ENCODE data around the gene DDX18. TPM values are rescaled to one million over a fixed set of nuclear protein-coding genes. Genes with fewer than 3 reads are reported as not detected.
A peak's percentile ranks its signal among the peaks of the same experiment; 100 is the strongest.

The DDX18 gene
- total and polyA plus RNA-seq, 10 of the 15 experiments (the other 5 are each of a cell fraction or from before 2014, with no cell fraction given) = 54.3 to 110 (median 74.9) TPM

DNA sequence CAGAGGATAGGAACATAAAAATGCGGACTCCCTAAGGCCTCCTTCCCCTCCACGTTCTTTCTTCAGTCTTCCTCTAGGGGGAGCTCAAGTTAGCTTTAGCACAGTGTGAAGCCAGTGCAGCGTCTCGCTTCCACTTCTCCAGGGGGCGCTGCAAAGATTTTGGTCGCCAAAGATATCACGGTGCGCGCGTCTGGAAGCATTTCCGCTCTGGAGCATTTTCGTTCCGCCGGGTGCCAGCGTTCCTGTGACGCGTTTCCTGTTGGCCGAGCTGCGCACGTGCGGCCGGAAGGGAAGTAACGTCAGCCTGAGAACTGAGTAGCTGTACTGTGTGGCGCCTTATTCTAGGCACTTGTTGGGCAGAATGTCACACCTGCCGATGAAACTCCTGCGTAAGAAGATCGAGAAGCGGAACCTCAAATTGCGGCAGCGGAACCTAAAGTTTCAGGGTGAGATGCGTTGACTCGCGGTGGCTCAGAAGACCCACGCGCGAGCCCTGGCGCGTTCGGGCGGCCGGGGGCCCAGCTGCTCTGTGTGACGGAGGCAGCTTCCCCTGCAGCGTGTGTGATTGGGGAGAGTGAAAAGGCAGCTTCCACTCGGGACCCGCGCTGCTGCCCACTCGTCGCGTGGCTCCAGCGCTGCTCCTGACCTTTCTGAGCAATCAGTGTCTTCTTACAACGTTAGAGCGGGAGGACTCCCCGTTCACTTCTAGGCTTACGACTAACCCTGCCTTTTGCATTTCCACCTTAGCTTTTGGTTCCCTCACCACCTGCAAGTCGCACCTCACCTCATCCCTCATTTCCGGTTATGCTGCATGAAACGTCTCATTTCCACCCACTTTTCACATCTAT is at the start of gene DDX18 (continued):
- TF ChIP-seq ZBTB11 (CRISPR knock-in tag; IDR thresholded peaks at IDR 0.05) (peak; percentile 69), BCL11A (IDR thresholded peaks at IDR 0.05; ENCODE audit: low read depth, low read length) (0 out of 2 replicates have a peak, but pooled peaks have one; percentile 7), REST (IDR thresholded peaks at IDR 0.05; ENCODE audit: low read depth, low read length) (no peak), MYB (IDR thresholded peaks at IDR 0.05; ENCODE audit: borderline replicate concordance, low read depth, low read length) (no peak), NKRF (conservative IDR thresholded peaks at IDR 0.05) (peak; percentile 87), MTA2 (IDR thresholded peaks at IDR 0.05; ENCODE audit: low read depth) (peak; percentile 75), LARP7 (IDR thresholded peaks at IDR 0.05) (peak; percentile 69)
- TF ChIP-seq, protein P1, sequence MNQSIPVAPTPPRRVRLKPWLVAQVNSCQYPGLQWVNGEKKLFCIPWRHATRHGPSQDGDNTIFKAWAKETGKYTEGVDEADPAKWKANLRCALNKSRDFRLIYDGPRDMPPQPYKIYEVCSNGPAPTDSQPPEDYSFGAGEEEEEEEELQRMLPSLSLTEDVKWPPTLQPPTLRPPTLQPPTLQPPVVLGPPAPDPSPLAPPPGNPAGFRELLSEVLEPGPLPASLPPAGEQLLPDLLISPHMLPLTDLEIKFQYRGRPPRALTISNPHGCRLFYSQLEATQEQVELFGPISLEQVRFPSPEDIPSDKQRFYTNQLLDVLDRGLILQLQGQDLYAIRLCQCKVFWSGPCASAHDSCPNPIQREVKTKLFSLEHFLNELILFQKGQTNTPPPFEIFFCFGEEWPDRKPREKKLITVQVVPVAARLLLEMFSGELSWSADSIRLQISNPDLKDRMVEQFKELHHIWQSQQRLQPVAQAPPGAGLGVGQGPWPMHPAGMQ (IDR thresholded peaks at IDR 0.05; ENCODE audit: borderline replicate concordance) = peak; percentile 26; the same call in 1 of the 2 replicates
- TF ChIP-seq, protein P2, sequence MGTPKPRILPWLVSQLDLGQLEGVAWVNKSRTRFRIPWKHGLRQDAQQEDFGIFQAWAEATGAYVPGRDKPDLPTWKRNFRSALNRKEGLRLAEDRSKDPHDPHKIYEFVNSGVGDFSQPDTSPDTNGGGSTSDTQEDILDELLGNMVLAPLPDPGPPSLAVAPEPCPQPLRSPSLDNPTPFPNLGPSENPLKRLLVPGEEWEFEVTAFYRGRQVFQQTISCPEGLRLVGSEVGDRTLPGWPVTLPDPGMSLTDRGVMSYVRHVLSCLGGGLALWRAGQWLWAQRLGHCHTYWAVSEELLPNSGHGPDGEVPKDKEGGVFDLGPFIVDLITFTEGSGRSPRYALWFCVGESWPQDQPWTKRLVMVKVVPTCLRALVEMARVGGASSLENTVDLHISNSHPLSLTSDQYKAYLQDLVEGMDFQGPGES (IDR thresholded peaks at IDR 0.05) = peak; percentile 43; the same call in 1 of the 2 replicates
- TF ChIP-seq, protein P3, sequence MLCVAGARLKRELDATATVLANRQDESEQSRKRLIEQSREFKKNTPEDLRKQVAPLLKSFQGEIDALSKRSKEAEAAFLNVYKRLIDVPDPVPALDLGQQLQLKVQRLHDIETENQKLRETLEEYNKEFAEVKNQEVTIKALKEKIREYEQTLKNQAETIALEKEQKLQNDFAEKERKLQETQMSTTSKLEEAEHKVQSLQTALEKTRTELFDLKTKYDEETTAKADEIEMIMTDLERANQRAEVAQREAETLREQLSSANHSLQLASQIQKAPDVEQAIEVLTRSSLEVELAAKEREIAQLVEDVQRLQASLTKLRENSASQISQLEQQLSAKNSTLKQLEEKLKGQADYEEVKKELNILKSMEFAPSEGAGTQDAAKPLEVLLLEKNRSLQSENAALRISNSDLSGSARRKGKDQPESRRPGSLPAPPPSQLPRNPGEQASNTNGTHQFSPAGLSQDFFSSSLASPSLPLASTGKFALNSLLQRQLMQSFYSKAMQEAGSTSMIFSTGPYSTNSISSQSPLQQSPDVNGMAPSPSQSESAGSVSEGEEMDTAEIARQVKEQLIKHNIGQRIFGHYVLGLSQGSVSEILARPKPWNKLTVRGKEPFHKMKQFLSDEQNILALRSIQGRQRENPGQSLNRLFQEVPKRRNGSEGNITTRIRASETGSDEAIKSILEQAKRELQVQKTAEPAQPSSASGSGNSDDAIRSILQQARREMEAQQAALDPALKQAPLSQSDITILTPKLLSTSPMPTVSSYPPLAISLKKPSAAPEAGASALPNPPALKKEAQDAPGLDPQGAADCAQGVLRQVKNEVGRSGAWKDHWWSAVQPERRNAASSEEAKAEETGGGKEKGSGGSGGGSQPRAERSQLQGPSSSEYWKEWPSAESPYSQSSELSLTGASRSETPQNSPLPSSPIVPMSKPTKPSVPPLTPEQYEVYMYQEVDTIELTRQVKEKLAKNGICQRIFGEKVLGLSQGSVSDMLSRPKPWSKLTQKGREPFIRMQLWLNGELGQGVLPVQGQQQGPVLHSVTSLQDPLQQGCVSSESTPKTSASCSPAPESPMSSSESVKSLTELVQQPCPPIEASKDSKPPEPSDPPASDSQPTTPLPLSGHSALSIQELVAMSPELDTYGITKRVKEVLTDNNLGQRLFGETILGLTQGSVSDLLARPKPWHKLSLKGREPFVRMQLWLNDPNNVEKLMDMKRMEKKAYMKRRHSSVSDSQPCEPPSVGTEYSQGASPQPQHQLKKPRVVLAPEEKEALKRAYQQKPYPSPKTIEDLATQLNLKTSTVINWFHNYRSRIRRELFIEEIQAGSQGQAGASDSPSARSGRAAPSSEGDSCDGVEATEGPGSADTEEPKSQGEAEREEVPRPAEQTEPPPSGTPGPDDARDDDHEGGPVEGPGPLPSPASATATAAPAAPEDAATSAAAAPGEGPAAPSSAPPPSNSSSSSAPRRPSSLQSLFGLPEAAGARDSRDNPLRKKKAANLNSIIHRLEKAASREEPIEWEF (IDR thresholded peaks at IDR 0.05; ENCODE audit: insufficient replicate concordance, low read depth, low read length) = no peak
